HepG2 (cell line): ENCODE data around the gene SP6. TPM values are rescaled to one million over a fixed set of nuclear protein-coding genes. Genes with fewer than 3 reads are reported as not detected.

Source experiments
- AHDC1 ChIP-seq: sonication (generic); formaldehyde crosslinking; IDR thresholded peaks from 2 replicates; pipeline ENCODE4 v1.5.1; 2020; ENCODE audit warnings: mild to moderate bottlenecking, missing genetic modification reagents, borderline replicate concordance
- DDIT3 ChIP-seq: sonication (generic); formaldehyde crosslinking; IDR thresholded peaks from 2 replicates; pipeline ENCODE4 v1.4.0; 2020; ENCODE audit warnings: mild to moderate bottlenecking, missing genetic modification reagents
- EP300 ChIP-seq, 3 experiments: sonication (generic) in 1 of 3; formaldehyde crosslinking in 1 of 3; IDR thresholded peaks; 2 replicates each; pipeline versions ENCODE4 v1.5.1 to v1.6.1; 2011 to 2020; ENCODE audit warnings: low read depth in 2 of 3, low read length in 2 of 3, borderline replicate concordance in 1 of 3, improper control_type of control experiment in 1 of 3, mild to moderate bottlenecking in 1 of 3, missing genetic modification reagents in 1 of 3, moderate library complexity in 1 of 3
- FOXC1 ChIP-seq: sonication (generic); formaldehyde crosslinking; IDR thresholded peaks from 2 replicates; pipeline ENCODE4 v1.8.0; 2022; ENCODE audit warnings: mild to moderate bottlenecking, missing genetic modification reagents, borderline replicate concordance
- GMEB1 ChIP-seq: sonication (generic); formaldehyde crosslinking; IDR thresholded peaks from 2 replicates; pipeline ENCODE4 v1.5.1; 2020; ENCODE audit warnings: missing genetic modification reagents, mild to moderate bottlenecking, borderline replicate concordance
- GZF1 ChIP-seq: sonication (generic); formaldehyde crosslinking; IDR thresholded peaks from 2 replicates; pipeline ENCODE4 v1.5.1; 2020; ENCODE audit warnings: mild to moderate bottlenecking, missing genetic modification reagents
- HINFP ChIP-seq: sonication (generic); formaldehyde crosslinking; IDR thresholded peaks from 2 replicates; pipeline ENCODE4 v1.4.0; 2020; ENCODE audit warnings: low read depth, mild to moderate bottlenecking, missing genetic modification reagents
- HNF4G ChIP-seq, 2 experiments: sonication (generic) in 1 of 2; formaldehyde crosslinking in 1 of 2; IDR thresholded peaks; 2 replicates each; pipeline versions ENCODE4 v1.4.0 to v1.6.1; 2011 to 2020; ENCODE audit warnings: borderline replicate concordance in 2 of 2, low read depth in 2 of 2, mild to moderate bottlenecking in 2 of 2, low read length in 1 of 2, missing genetic modification reagents in 1 of 2, moderate library complexity in 1 of 2
- JUNB ChIP-seq: sonication (generic); formaldehyde crosslinking; IDR thresholded peaks from 2 replicates; pipeline ENCODE4 v1.8.0; 2022; ENCODE audit warnings: missing genetic modification reagents, mild to moderate bottlenecking, borderline replicate concordance
- MTA1 ChIP-seq: sonication (generic); formaldehyde crosslinking; IDR thresholded peaks from 2 replicates; pipeline ENCODE4 v1.4.0; 2020; ENCODE audit warnings: missing genetic modification reagents, mild to moderate bottlenecking, borderline replicate concordance
- NR0B2 ChIP-seq: sonication (generic); formaldehyde crosslinking; IDR thresholded peaks from 2 replicates; pipeline ENCODE4 v1.4.0; 2020; ENCODE audit warnings: mild to moderate bottlenecking, missing genetic modification reagents
- POLR2A ChIP-seq, 2 experiments: IDR thresholded peaks; 2 replicates each; pipeline ENCODE4 v1.6.1; 2011; ENCODE audit warnings: low read depth in 2 of 2, low read length in 2 of 2, mild to moderate bottlenecking in 1 of 2, moderate library complexity in 1 of 2; ENCODE audit not compliant: insufficient read depth in 1 of 2
- POLR2G ChIP-seq: fragments of 200-400 bp; formaldehyde crosslinking; IDR thresholded peaks from 2 replicates; pipeline ENCODE4 v1.6.1; 2018; ENCODE audit warnings: mild to moderate bottlenecking, low read depth, low read length, moderate library complexity
- SMARCE1 ChIP-seq: fragments of 450-650 bp; IDR thresholded peaks from 2 replicates; pipeline ENCODE4 v1.6.1; 2017; ENCODE audit warnings: borderline replicate concordance
- ZFY ChIP-seq: sonication (generic); formaldehyde crosslinking; IDR thresholded peaks from 2 replicates; pipeline ENCODE4 v1.4.0; 2020; ENCODE audit warnings: missing genetic modification reagents
- ZNF260 ChIP-seq: sonication (generic); formaldehyde crosslinking; IDR thresholded peaks from 2 replicates; pipeline ENCODE4 v1.4.0; 2020; ENCODE audit warnings: missing genetic modification reagents, low read depth, mild to moderate bottlenecking, borderline replicate concordance
- ZNF546 ChIP-seq: sonication (generic); formaldehyde crosslinking; conservative IDR thresholded peaks from 2 replicates; pipeline ENCODE4 v1.8.1; 2023; ENCODE audit warnings: mild to moderate bottlenecking, missing genetic modification reagents
- ZNF720 ChIP-seq: sonication (generic); formaldehyde crosslinking; IDR thresholded peaks from 2 replicates; pipeline ENCODE4 v1.4.0; 2020; ENCODE audit warnings: missing genetic modification reagents
- polyA plus RNA-seq, 8 experiments: library from polyadenylated mRNA; depleted of rRNA in 3 of 8; stranded (reverse) in 7 of 8; unstranded in 1 of 8; fragments of >200 nt; fragmentation: Illumina TruSeq in 4 of 8; extraction: Trizol in 4 of 8; gene quantifications; 2 replicates each; pipeline versions ENCODE4 v1.2.1 to v1.2.3, GENCODE V29; 2011 to 2016; ENCODE audit warnings: low read depth in 4 of 8, missing spikeins in 1 of 8, mixed read lengths in 1 of 8; ENCODE audit not compliant: insufficient read depth in 1 of 8
- total RNA-seq, 5 experiments: library from RNA; depleted of rRNA; stranded (reverse); fragments of >200 nt; fragmentation: Illumina TruSeq; extraction: Trizol; gene quantifications; 2 replicates each; pipeline ENCODE4 v1.2.3, GENCODE V29; 2016; ENCODE audit warnings: low read depth in 1 of 5

Gene SP6
- total and polyA plus RNA-seq, 2 of the 13 experiments (the other 11 are each of a cell fraction or from before 2014, with no cell fraction given), result 0.07 TPM

GRCh38 chr17:47837401-47838039 is 13.4 kb downstream of the SP6 start (continued):
- TF ChIP-seq ZNF260, result no peak
- no peak for TF ChIP-seq FOXC1
- TF ChIP-seq POLR2G, result 0 out of 2 replicates have a peak, but pooled peaks have one; percentile 35
- no peak for TF ChIP-seq POLR2A (IDR thresholded peaks at IDR 0.05; ENCODE audit: insufficient read depth in 1 of 2, low read depth in 2 of 2, low read length in 2 of 2)
- no peak for TF ChIP-seq ZNF720 (CRISPR knock-in tag)
- TF ChIP-seq HINFP (CRISPR knock-in tag), result no peak
- no peak for TF ChIP-seq SMARCE1
- TF ChIP-seq EP300 (IDR thresholded peaks at IDR 0.05; ENCODE audit: low read depth in 2 of 2, low read length in 2 of 2), result 0 out of 4 replicates have a peak, but pooled peaks of 1 of the 2 experiments have one; percentile 5
- no peak for TF ChIP-seq EP300 (CRISPR knock-in tag; IDR thresholded peaks at IDR 0.05; ENCODE audit: borderline replicate concordance)
- TF ChIP-seq GZF1 (CRISPR knock-in tag), result no peak
- TF ChIP-seq HNF4G (IDR thresholded peaks at IDR 0.05; ENCODE audit: borderline replicate concordance, low read depth, low read length), result peak; percentile 59
- no peak for TF ChIP-seq HNF4G (CRISPR knock-in tag; IDR thresholded peaks at IDR 0.05; ENCODE audit: borderline replicate concordance, low read depth)
- no peak for TF ChIP-seq ZNF546
- TF ChIP-seq AHDC1 (CRISPR knock-in tag), result no peak
- no peak for TF ChIP-seq JUNB (CRISPR knock-in tag)
- TF ChIP-seq MTA1 (CRISPR knock-in tag), result 0 out of 2 replicates have a peak, but pooled peaks have one; percentile 35
- TF ChIP-seq ZFY (CRISPR knock-in tag), result peak; percentile 44; the same call in 1 of the 2 replicates
- no peak for TF ChIP-seq DDIT3 (CRISPR knock-in tag)
- TF ChIP-seq NR0B2 (CRISPR knock-in tag), result peak; percentile 45; the same call in 1 of the 2 replicates
- no peak for TF ChIP-seq GMEB1 (CRISPR knock-in tag)
